Psoas muscle (tissue), 8 donors: ENCODE data around the gene AP1AR. TPM values are rescaled to one million over a fixed set of nuclear protein-coding genes. Genes with fewer than 3 reads are reported as not detected.

Source experiments
- ATAC-seq, 4 donors: fragments of 200-7000 bp; cut with Tn5 transposase; one replicate each; pipeline ENCODE4 v1.9.1; 2020; ENCODE audit warnings: moderate library complexity in 3 of 4, mild to moderate bottlenecking in 2 of 4
- DNase-seq, 2 donors: peaks; one replicate each; pipeline ENCODE4 v3.0.0-alpha.2; 2020
- H3K27ac ChIP-seq: fragments of 200-600 bp; one replicate; pipeline ENCODE4 v1.8.0; 2022
- H3K27me3 ChIP-seq, 3 donors: fragments of 200-600 bp in 1 of 3; one replicate each; pipeline versions ENCODE4 v1.6.1 to v1.8.0; 2013 to 2022; ENCODE audit warnings: low read length in 2 of 3, mild to moderate bottlenecking in 2 of 3, moderate library complexity in 1 of 3; ENCODE audit not compliant: insufficient read depth in 3 of 3
- H3K36me3 ChIP-seq, 2 donors: fragments of 200-600 bp in 1 of 2; one replicate each; pipeline versions ENCODE4 v1.6.1 to v1.8.0; 2013 to 2022; ENCODE audit warnings: low read depth in 1 of 2, mild to moderate bottlenecking in 1 of 2, moderate library complexity in 1 of 2; ENCODE audit not compliant: insufficient read depth in 1 of 2
- H3K4me1 ChIP-seq: fragments of 200-600 bp; one replicate; pipeline ENCODE4 v1.8.0; 2022
- H3K4me3 ChIP-seq: fragments of 200-600 bp; one replicate; pipeline ENCODE4 v1.8.0; 2022; ENCODE audit warnings: mild to moderate bottlenecking
- H3K9me3 ChIP-seq: fragments of 200-600 bp; one replicate; pipeline ENCODE4 v1.8.0; 2022
- CTCF ChIP-seq: fragments of 200-600 bp; IDR thresholded peaks from one replicate; pipeline ENCODE4 v1.8.0; 2022; ENCODE audit warnings: antibody characterized with exemption
- WGBS, 3 donors: extraction: QIAGEN DNeasy Blood & Tissue Kit; methylation state at CpG; one replicate each; pipeline versions ENCODE4 v1.1.6 to v1.1.7; 2013; 5-methylcytosine and 5-hydroxymethylcytosine counted together
- intact Hi-C, 2 donors: fragments of 100-400 bp; cut with DNase I; formaldehyde crosslinking; loops; one replicate each; pipeline versions ENCODE4 v1.11.0 to v1.14.2; 2022
- long read RNA-seq, 2 donors: library from polyadenylated mRNA; unstranded; transcript quantifications; one replicate each; pipeline ENCODE4 v2.0.0, GENCODE V29; 2021
- polyA plus RNA-seq, 3 donors: library from polyadenylated mRNA; stranded (reverse); fragments of 200-250 nt; gene quantifications; one replicate each; pipeline ENCODE4 v1.2.3, GENCODE V29; 2013
- total RNA-seq, 4 donors: library from RNA; stranded (reverse); fragmentation: NEBNext Ultra II Directional in 2 of 4; extraction: Animal tissue kit (Norgen Biotek cat#: 25700) in 2 of 4; gene quantifications; one replicate each; pipeline versions ENCODE4 v1.2.1 to v1.2.4, GENCODE V29; 2021 to 2023
- donor health status: healthy with polysubstance abuse.
- donor health status: DM: no; HTN: no; CAD: no; lungs with moderate emphysema.
- donor health status: Bipolar disorder and iron deficiency.
- donor health status: healthy.
- donor health status: DM: yes; HTN: yes; CAD: no.
- donor health status: DM: no; HTN: no; CAD: no.
- donor health status: DM: no; HTN: no; CAD: no.
- donor health status: DM: yes; HTN: yes; CAD: no.

Gene AP1AR, protein sequence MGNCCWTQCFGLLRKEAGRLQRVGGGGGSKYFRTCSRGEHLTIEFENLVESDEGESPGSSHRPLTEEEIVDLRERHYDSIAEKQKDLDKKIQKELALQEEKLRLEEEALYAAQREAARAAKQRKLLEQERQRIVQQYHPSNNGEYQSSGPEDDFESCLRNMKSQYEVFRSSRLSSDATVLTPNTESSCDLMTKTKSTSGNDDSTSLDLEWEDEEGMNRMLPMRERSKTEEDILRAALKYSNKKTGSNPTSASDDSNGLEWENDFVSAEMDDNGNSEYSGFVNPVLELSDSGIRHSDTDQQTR
- total RNA-seq (10 to 100 TPM in 2 of 4 donors, 1 to 10 TPM in 2; 5.3 to 12.1 (median 10.2) TPM), polyA plus RNA-seq (10 to 100 TPM in 1 of 3 donors, 1 to 10 TPM in 2; 5.8 to 19.8 (median 9.9) TPM)
- long read RNA-seq, donor 1, transcript AP1AR-201 (10 exons, 2,902 nt), result major isoform, 7 of 14 reads
- long read RNA-seq, donor 1, partial matches to known transcripts, result 0 of 14 reads
- long read RNA-seq, donor 1, other reads (novel, unspliced or antisense), result 4 of 14 reads
- long read RNA-seq, donor 2, transcript AP1AR-201 (10 exons, 2,902 nt), result major isoform, 34 of 39 reads
- long read RNA-seq, donor 2, partial matches to known transcripts, result 0 of 39 reads
- long read RNA-seq, donor 2, other reads (novel, unspliced or antisense), result 3 of 39 reads

DNA sequence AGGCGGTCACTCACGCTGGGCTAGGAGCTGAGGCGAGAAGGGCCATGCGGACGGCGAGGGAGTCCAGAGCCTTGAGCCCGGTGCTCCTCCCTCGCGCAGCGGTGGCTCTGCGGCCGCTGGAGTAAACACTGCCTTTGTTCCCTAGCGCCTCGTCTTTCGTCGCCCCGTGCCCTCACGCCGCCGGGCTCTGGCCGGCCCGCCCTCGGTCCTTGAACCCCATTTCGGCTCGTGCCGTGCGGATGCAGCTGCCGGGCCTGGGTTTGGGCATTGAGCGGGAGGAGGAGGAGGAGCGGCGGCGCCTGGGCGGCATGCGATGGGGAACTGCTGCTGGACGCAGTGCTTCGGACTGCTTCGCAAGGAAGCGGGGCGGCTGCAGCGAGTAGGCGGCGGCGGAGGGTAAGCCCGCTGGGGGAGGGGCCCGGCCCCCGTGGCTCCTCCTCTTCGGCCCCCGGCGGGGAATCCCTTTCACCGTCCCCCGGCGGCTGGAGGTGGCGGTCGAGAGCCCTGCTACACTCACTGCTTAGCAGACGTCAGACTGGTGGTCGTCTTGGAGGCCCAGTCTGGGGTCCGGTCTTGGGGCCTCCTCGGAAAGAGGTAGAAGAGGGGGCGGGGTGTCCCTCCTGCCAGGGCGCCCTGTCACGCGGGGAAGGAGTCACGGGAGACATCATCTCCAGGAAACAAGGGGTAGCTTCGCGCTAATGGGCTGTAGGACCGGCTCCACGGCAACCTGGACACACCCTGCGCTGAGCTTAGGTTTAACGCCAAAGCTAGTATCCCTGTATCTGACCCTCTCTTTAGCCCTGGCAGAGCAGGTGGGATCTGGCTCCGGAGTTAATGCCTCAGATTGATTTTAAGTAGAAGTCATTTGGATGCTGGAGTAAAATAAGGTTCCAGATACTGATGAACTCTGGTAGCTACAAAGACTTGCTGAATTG is at the start of gene AP1AR:
Gene AP1AR (plus strand): TSS at position 9 of the 935 bp plus-strand sequence. CDS start 305 bp downstream, at position 314.
- Histone ChIP-seq H3K4me3 (peak within 1 kb of the TSS; percentile 97), H3K27me3 (no peaks in the 10 kb centered on the region), H3K36me3 (no peaks in the 10 kb centered on the region), H3K4me1 (peaks cover 27% of the 10 kb centered on the region), H3K27ac (peak within 1 kb of the TSS; percentile 99), H3K9me3 (no peaks in the 10 kb centered on the region)
- ATAC-seq, result peak; percentile 79 to 83 (median 81)
- DNase-seq, result peak; percentile 85 to 91
- intact Hi-C loops, result loop anchor here in 1 of 2 donors (2.0 to 5.0 kb wide), 2 partner anchors 59 to 85 kb away; partner anchors contain the start of gene FAM241A
- WGBS, 3 donors, result 0 to 1% (median 1%) methylated on average over 38 to 70 of the region's 70 CpGs
- TF ChIP-seq CTCF, result peak; percentile 37

DNA sequence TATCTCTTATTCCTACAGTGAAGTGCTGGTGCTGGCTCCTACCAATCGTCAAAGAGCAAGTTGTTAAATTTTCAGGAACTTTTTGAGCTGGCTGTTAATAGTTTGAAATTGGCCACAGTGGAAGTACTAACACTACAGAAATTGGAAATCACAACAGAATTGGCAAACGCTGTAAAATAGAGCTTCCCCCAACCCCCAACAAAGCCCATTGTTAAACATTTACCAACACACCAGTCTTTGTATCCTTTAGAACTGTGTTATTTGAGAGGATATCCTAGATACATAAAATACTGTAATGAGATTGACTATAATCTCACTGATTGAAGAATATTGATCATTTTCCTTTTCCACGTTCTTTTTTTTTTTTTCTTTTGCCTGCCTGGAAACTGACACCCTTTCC is 49.0 kb upstream of the AP1AR start:
- intact Hi-C loops, result no loop called here
- no peaks in the 10 kb centered on the region for H3K27me3 ChIP-seq
- no peak for TF ChIP-seq CTCF
- no peak for DNase-seq
- no peaks in the 10 kb centered on the region for H3K9me3 ChIP-seq
- no peak for ATAC-seq
- no peak overlapping the region for H3K27ac ChIP-seq
- H3K36me3 ChIP-seq, result peaks cover 0 to 7% of the 10 kb centered on the region in 2 donors
- 64 to 80% (median 75%) methylated on average over 3 of the region's 3 CpGs for WGBS, 3 donors
- no peak overlapping the region for H3K4me3 ChIP-seq
- peaks cover 4% of the 10 kb centered on the region for H3K4me1 ChIP-seq

GRCh38 chr4:112183252-112183651 is 48.3 kb upstream of the AP1AR start:
- WGBS, 3 donors, result 85 to 93% (median 90%) methylated on average over 2 of the region's 2 CpGs

More at GRCh38 chr4:112183252-112183651, 48.3 kb upstream of the AP1AR start:
- H3K9me3 ChIP-seq, result no peaks in the 10 kb centered on the region
- H3K27me3 ChIP-seq, result no peaks in the 10 kb centered on the region
- H3K36me3 ChIP-seq, result peaks cover 0 to 7% of the 10 kb centered on the region in 2 donors
- H3K4me3 ChIP-seq, result no peak overlapping the region
- DNase-seq (no peak), ATAC-seq (no peak)
- H3K4me1 ChIP-seq, result peaks cover 4% of the 10 kb centered on the region
- intact Hi-C loops, result no loop called here
- no peak overlapping the region for H3K27ac ChIP-seq
- TF ChIP-seq CTCF, result no peak
